Stimulated activated naive CD8-positive, alpha-beta T cell treated with anti-CD3 and anti-CD28 coated beads, Interleukin-15, Interleukin-2, amounts not matched to agents 100 ng/mL and 50 ng/mL, for 24 hours (primary cell): ENCODE data around the gene HLA-DOA.
A peak's percentile ranks its signal among the peaks of the same experiment; 100 is the strongest.

ENCODE experiments used
- H3K27ac Mint-ChIP-seq: one replicate; pipeline ENCODE4 v1.8.0; 2021; ENCODE audit warnings: mild to moderate bottlenecking, mixed read lengths
- H3K27me3 Mint-ChIP-seq: one replicate; pipeline ENCODE4 v1.8.0; 2021; ENCODE audit warnings: mixed read lengths
- H3K36me3 Mint-ChIP-seq: one replicate; pipeline ENCODE4 v1.8.0; 2021; ENCODE audit warnings: low read depth, mixed read lengths
- H3K4me1 Mint-ChIP-seq: one replicate; pipeline ENCODE4 v1.8.0; 2021; ENCODE audit warnings: low read depth, mixed read lengths
- H3K4me3 Mint-ChIP-seq: one replicate; pipeline ENCODE4 v1.8.0; 2021; ENCODE audit warnings: mild to moderate bottlenecking, mixed read lengths
- H3K9me3 Mint-ChIP-seq: one replicate; pipeline ENCODE4 v1.8.0; 2021; ENCODE audit warnings: mixed read lengths

HLA-DOA gene

GRCh38 chr6:32995448-32995847 lies 13.9 kb downstream of the HLA-DOA start:
- Mint-ChIP-seq H3K36me3 (no peaks in the 10 kb centered on the region), H3K4me1 (peaks cover 7% of the 10 kb centered on the region), H3K9me3 (no peaks in the 10 kb centered on the region), H3K4me3 (no peak overlapping the region), H3K27me3 (peaks cover 14% of the 10 kb centered on the region), H3K27ac (no peak overlapping the region)

GRCh38 chr6:32993363-32993973 lies 15.9 kb downstream of the HLA-DOA start:
- Mint-ChIP-seq H3K4me1 (no peaks in the 10 kb centered on the region), H3K4me3 (no peak overlapping the region)

DNA sequence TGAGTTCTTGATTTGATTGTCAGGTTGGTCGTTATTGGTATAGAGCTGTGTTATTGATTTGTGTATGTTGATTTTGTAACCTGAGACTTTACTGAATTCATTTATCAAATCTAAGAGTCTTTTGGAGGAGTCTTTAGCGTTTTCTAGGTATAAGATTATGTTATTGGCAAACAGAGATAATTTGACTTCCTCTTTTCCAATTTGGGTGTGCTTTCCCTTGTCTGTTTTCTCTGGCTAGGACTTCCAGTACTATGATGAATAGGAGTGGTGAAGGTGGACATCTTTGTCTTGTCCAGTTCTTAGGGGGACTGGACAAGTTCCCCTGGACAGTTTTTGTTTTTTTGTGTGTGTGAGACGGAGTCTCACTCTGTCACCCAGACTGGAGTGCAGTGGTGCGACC lies 17.4 kb downstream of the HLA-DOA start:
- Mint-ChIP-seq H3K4me3 (no peak overlapping the region), H3K36me3 (no peaks in the 10 kb centered on the region), H3K4me1 (peaks cover 6% of the 10 kb centered on the region), H3K27ac (no peak overlapping the region), H3K9me3 (no peaks in the 10 kb centered on the region), H3K27me3 (peaks cover 7% of the 10 kb centered on the region)

More at GRCh38 chr6:32993363-32993973, 15.9 kb downstream of the HLA-DOA start:
- H3K9me3 Mint-ChIP-seq, result no peaks in the 10 kb centered on the region
- H3K27me3 Mint-ChIP-seq, result peaks cover 12% of the 10 kb centered on the region
- H3K27ac Mint-ChIP-seq, result no peak overlapping the region
- H3K36me3 Mint-ChIP-seq, result no peaks in the 10 kb centered on the region

DNA sequence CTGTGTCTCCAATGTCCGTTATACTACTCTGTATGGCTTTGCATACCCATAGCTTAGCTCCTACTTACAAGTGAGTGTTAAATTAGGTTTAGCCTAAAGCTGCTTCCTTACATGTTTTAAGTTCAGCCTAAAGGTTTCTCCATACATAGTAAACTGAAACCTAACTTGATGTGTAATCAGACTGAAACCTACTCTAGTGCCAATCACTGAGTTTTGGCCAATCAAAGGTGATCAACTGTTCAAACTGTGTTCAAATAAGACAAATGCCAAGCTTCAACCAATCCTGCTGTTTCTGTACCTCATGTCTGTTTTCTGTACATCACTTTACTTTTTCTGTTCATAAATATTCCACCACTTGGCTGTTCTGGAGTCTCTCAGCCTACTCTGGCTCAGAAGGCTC lies 20.0 kb downstream of the HLA-DOA start:
- Mint-ChIP-seq H3K27ac (no peak overlapping the region), H3K4me3 (no peak overlapping the region), H3K36me3 (no peaks in the 10 kb centered on the region), H3K4me1 (peaks cover 10% of the 10 kb centered on the region), H3K9me3 (no peaks in the 10 kb centered on the region), H3K27me3 (peaks cover 4% of the 10 kb centered on the region)

GRCh38 chr6:32984622-32985389 lies 24.6 kb downstream of the HLA-DOA start:
- H3K4me1 Mint-ChIP-seq, result peaks cover 20% of the 10 kb centered on the region

DNA sequence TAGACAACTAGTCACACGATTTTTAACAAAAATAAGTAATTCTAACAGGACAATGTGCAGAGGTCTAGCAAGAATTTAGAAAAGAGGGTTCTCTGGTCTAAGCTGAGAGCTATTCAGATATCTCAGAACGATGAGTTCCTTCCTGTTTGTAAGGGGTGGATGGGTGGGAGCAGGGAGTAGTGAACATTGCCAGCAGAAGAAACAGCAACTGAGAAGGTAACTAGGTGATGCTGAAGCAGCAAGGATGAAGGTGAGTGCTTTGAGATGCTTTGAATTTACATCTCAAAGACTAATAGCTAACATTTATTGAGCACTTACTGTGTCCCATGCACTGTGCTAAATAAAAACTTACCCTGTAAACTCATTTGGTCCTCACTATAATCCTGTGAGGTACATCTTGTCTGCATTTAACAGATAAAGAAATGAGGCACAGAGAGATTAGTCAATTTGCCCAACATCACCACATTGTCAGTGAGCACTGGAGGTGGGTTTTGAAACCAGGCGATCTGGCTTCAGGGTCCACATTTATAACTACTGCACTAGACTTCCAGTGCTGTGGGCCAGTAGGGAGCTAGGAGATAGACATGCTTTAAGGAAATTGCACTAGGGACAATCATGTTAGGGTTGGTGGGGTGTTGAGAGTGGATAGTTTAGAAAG lies 25.3 kb downstream of the HLA-DOA start:
- H3K27me3 Mint-ChIP-seq, result no peaks in the 10 kb centered on the region
- no peak overlapping the region for H3K4me3 Mint-ChIP-seq
- H3K9me3 Mint-ChIP-seq, result no peaks in the 10 kb centered on the region
- H3K27ac Mint-ChIP-seq, result peak overlapping the region; percentile 49
- peaks cover 34% of the 10 kb centered on the region for H3K36me3 Mint-ChIP-seq
- peaks cover 27% of the 10 kb centered on the region for H3K4me1 Mint-ChIP-seq

More at GRCh38 chr6:32984622-32985389, 24.6 kb downstream of the HLA-DOA start:
- Mint-ChIP-seq H3K9me3 (no peaks in the 10 kb centered on the region), H3K36me3 (peaks cover 27% of the 10 kb centered on the region), H3K4me3 (no peak overlapping the region), H3K27ac (peak overlapping the region; percentile 13), H3K27me3 (no peaks in the 10 kb centered on the region)

- Mint-ChIP-seq H3K36me3 (peaks cover 40% of the 10 kb centered on the region), H3K9me3 (no peaks in the 10 kb centered on the region), H3K27ac (peak overlapping the region; percentile 49), H3K4me3 (no peak overlapping the region), H3K4me1 (peaks cover 33% of the 10 kb centered on the region), H3K27me3 (no peaks in the 10 kb centered on the region)
These were observed 25.9 kb downstream of the HLA-DOA start for GRCh38 chr6:32983493-32983848.

GRCh38 chr6:32982702-32983492 lies 26.5 kb downstream of the HLA-DOA start:
- Mint-ChIP-seq H3K4me1 (peaks cover 35% of the 10 kb centered on the region), H3K9me3 (no peaks in the 10 kb centered on the region), H3K36me3 (peaks cover 46% of the 10 kb centered on the region), H3K4me3 (no peak overlapping the region), H3K27ac (no peak overlapping the region), H3K27me3 (no peaks in the 10 kb centered on the region)

DNA sequence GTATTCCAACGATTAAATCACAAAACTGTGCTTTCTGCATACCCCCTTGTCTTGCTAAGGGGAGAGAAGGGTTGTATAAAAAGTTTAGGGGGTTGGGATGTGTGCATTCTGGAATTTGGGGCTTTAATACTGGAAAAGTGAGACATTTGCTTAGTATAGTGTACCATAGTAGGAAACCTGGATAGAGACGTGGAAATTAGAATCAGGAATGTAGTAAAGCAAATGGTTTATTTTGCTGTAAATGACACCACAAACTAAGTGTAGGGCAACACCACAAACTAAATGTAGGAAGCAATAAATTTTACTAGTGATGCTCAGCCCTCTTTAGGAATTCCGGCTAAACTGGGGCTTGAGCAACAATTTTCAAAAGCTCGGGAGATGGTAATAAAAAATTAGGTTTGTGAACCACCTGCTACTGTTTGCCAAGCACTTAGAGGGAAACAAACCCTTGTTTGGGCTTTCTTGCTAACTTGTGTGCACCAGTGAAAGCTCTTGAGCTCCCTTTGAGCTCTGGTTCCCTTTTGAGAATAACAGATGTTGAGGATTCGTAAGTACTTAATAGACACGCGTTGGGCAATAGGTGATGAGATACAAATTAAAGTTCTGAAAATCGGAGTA lies 27.2 kb downstream of the HLA-DOA start:
- Mint-ChIP-seq H3K36me3 (peaks cover 53% of the 10 kb centered on the region), H3K27me3 (no peaks in the 10 kb centered on the region), H3K4me1 (peaks cover 40% of the 10 kb centered on the region), H3K27ac (peak overlapping the region; percentile 13), H3K4me3 (no peak overlapping the region), H3K9me3 (no peaks in the 10 kb centered on the region)

DNA sequence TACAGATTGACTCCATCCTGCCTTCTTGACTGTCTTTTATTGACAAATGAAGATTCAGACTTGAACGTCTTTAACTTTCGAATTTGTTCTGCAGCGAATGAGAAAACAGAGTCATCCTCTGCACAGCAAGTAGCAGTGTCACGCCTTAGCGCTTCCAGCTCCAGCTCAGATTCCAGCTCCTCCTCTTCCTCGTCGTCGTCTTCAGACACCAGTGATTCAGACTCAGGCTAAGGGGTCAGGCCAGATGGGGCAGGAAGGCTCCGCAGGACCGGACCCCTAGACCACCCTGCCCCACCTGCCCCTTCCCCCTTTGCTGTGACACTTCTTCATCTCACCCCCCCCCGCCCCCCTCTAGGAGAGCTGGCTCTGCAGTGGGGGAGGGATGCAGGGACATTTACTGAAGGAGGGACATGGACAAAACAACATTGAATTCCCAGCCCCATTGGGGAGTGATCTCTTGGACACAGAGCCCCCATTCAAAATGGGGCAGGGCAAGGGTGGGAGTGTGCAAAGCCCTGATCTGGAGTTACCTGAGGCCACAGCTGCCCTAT lies 28.8 kb downstream of the HLA-DOA start:
- peak overlapping the region; percentile 12 for H3K4me3 Mint-ChIP-seq
- peaks cover 56% of the 10 kb centered on the region for H3K4me1 Mint-ChIP-seq
- no peaks in the 10 kb centered on the region for H3K9me3 Mint-ChIP-seq
- peaks cover 69% of the 10 kb centered on the region for H3K36me3 Mint-ChIP-seq
- H3K27ac Mint-ChIP-seq, result peak overlapping the region; percentile 16
- H3K27me3 Mint-ChIP-seq, result no peaks in the 10 kb centered on the region

DNA sequence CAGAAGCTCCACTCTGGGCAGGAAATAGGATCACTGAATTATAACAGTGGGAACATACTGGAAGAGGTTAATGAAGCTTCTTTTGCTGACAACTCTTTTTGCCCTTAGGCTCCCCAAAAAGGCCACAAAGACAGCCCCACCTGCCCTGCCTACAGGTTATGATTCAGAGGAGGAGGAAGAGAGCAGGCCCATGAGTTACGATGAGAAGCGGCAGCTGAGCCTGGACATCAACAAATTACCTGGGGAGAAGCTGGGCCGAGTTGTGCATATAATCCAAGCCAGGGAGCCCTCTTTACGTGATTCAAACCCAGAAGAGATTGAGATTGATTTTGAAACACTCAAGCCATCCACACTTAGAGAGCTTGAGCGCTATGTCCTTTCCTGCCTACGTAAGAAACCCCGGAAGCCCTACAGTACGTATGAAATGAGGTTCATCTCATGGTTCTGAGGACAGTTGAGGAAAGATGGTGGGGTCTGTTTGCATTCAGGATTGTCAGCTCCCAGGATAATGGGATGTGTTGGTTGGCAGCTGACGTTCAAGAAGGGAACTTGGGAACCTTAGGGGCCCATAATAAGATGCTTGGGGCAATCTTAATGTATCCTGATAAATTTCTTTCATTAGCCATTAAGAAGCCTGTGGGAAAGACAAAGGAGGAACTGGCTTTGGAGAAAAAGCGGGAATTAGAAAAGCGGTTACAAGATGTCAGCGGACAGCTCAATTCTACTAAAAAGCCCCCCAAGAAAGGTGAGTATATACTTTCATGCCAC lies 29.5 kb downstream of the HLA-DOA start:
- Mint-ChIP-seq H3K27ac (peak overlapping the region; percentile 55), H3K36me3 (peaks cover 76% of the 10 kb centered on the region), H3K4me1 (peaks cover 63% of the 10 kb centered on the region), H3K27me3 (no peaks in the 10 kb centered on the region), H3K4me3 (peak overlapping the region; percentile 12), H3K9me3 (no peaks in the 10 kb centered on the region)

DNA sequence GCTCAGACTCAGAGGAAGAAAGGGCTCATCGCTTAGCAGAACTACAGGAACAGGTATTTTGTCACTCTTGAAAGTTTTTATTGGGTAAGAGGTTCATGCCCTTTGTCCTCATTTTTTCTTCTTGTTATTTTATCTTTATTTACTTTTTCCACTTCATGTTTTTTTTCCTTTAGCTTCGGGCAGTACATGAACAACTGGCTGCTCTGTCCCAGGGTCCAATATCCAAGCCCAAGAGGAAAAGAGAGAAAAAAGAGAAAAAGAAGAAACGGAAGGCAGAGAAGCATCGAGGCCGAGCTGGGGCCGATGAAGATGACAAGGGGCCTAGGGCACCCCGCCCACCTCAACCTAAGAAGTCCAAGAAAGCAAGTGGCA lies 31.5 kb downstream of the HLA-DOA start:
- H3K4me1 Mint-ChIP-seq, result peaks cover 63% of the 10 kb centered on the region

DNA sequence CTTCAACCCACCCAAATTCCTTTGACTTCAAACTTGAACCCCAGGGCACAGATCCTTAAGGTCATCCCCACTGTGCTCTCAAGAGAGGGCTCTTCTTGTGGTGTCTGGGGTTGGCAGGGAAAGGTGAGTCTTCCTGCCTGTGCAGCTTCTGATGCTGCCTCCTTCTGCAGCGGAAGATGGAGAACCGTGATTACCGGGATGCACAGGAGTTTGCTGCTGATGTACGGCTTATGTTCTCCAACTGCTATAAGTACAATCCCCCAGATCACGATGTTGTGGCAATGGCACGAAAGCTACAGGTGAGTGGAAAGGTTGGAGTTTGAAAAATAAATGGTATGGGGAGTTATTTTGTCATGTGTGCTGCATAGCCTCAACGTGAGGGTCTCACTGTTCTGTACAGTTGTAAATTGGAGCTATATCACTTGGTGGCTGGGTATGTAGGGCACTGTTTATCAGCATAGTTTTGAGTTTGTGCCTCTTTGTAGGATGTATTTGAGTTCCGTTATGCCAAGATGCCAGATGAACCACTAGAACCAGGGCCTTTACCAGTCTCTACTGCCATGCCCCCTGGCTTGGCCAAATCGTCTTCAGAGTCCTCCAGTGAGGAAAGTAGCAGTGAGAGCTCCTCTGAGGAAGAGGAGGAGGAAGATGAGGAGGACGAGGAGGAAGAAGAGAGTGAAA lies 32.0 kb downstream of the HLA-DOA start:
- no peaks in the 10 kb centered on the region for H3K27me3 Mint-ChIP-seq
- H3K36me3 Mint-ChIP-seq, result peaks cover 100% of the 10 kb centered on the region
- peak overlapping the region; percentile 57 for H3K4me3 Mint-ChIP-seq
- peaks cover 60% of the 10 kb centered on the region for H3K4me1 Mint-ChIP-seq
- H3K27ac Mint-ChIP-seq, result peak overlapping the region; percentile 100
- no peaks in the 10 kb centered on the region for H3K9me3 Mint-ChIP-seq

More for the DNA sequence above, 31.5 kb downstream of the HLA-DOA start:
- Mint-ChIP-seq H3K27ac (peak overlapping the region; percentile 100), H3K36me3 (peaks cover 95% of the 10 kb centered on the region), H3K4me3 (peak overlapping the region; percentile 57), H3K9me3 (no peaks in the 10 kb centered on the region), H3K27me3 (no peaks in the 10 kb centered on the region)
